OCI-LY7 (cell line): ENCODE data around the gene IGSF3. TPM values are rescaled to one million over a fixed set of nuclear protein-coding genes. Genes with fewer than 3 reads are reported as not detected.

Experiments
- BruUV-seq: library from RNA; stranded (reverse); fragments of 400-500 nt; replicated peaks from 2 replicates; lab custom pipeline; 2021; lab: Mats Ljungman, UMichigan
- CTCF ChIA-PET: fragments of 300-600 bp; sonication (Branson Sonifier 250); formaldehyde crosslinking; loops from one replicate; lab custom pipeline; 2022; ENCODE audit warnings: antibody characterized with exemption; ENCODE audit not compliant: unreplicated experiment; lab: Charles Lee
- POLR2A ChIA-PET: fragments of 300-600 bp; sonication (Branson Sonifier 250); formaldehyde crosslinking; loops from one replicate; lab custom pipeline; 2022; ENCODE audit warnings: antibody characterized with exemption; lab: Charles Lee
- DNase-seq: peaks from one replicate; pipeline ENCODE4 v3.0.0-alpha.2; 2015; ENCODE audit warnings: low spot score
- H2AFZ ChIP-seq: fragments of 200-600 bp; sonication (generic), shearing (Covaris generic); 2 replicates; pipeline ENCODE4 v1.6.1; 2014; ENCODE audit warnings: mild to moderate bottlenecking, antibody characterized with exemption, low read length, moderate library complexity
- H3K27ac ChIP-seq: fragments of 200-600 bp; sonication (generic); 2 replicates; pipeline ENCODE4 v1.5.1; 2014; ENCODE audit warnings: mixed run types, low read depth, mild to moderate bottlenecking, moderate library complexity, low read length, inconsistent platforms; ENCODE audit not compliant: poor library complexity, severe bottlenecking
- H3K36me3 ChIP-seq: fragments of 200-600 bp; sonication (generic); 2 replicates; pipeline ENCODE4 v1.6.1; 2014; ENCODE audit warnings: mild to moderate bottlenecking, antibody characterized with exemption, low read length, moderate library complexity, mixed read lengths; ENCODE audit not compliant: insufficient read depth
- H3K4me1 ChIP-seq: fragments of 200-600 bp; sonication (generic); 2 replicates; pipeline ENCODE4 v1.5.1; 2014; ENCODE audit warnings: mild to moderate bottlenecking, low read length; ENCODE audit not compliant: insufficient read depth, poor library complexity, severe bottlenecking
- H3K4me2 ChIP-seq: fragments of 200-600 bp; sonication (generic); 2 replicates; pipeline ENCODE4 v1.6.1; 2014; ENCODE audit warnings: mild to moderate bottlenecking, low read length
- H3K4me3 ChIP-seq: fragments of 200-600 bp; sonication (generic); 2 replicates; pipeline ENCODE4 v1.5.1; 2014; ENCODE audit warnings: mild to moderate bottlenecking, low read depth, low read length; ENCODE audit not compliant: poor library complexity, severe bottlenecking
- H3K79me2 ChIP-seq: fragments of 200-600 bp; sonication (generic); 2 replicates; pipeline ENCODE4 v1.6.1; 2016; ENCODE audit warnings: low read depth, mild to moderate bottlenecking, low read length, moderate library complexity, mixed read lengths; ENCODE audit not compliant: insufficient read depth
- H3K9me2 ChIP-seq: fragments of 200-600 bp; sonication (generic); 2 replicates; pipeline ENCODE4 v1.6.1; 2016; ENCODE audit warnings: mild to moderate bottlenecking, low read length, mixed read lengths; ENCODE audit not compliant: insufficient read depth
- H3K9me3 ChIP-seq: fragments of 200-600 bp; sonication (generic); 2 replicates; pipeline ENCODE4 v1.6.1; 2014; ENCODE audit warnings: mild to moderate bottlenecking, mixed run types, low read length, mixed read lengths
- H4K20me1 ChIP-seq: fragments of 200-600 bp; sonication (generic); 2 replicates; pipeline ENCODE4 v1.6.1; 2014; ENCODE audit warnings: mild to moderate bottlenecking, antibody characterized with exemption, low read length, moderate library complexity, mixed read lengths; ENCODE audit not compliant: insufficient read depth
- EZH2phosphoT487 ChIP-seq: fragments of 200-600 bp; sonication (generic); IDR thresholded peaks from 2 replicates; pipeline ENCODE4 v1.6.1; 2018; ENCODE audit warnings: low read depth, borderline replicate concordance, mild to moderate bottlenecking, mixed run types, antibody characterized with exemption, low read length, moderate library complexity, mixed read lengths
- intact Hi-C: fragments of 100-400 bp; cut with micrococcal nuclease; formaldehyde crosslinking; loops from one replicate; pipeline ENCODE4 v1.10.0; 2022; ENCODE audit not compliant: unreplicated experiment
- total RNA-seq, 2 experiments: library from RNA; depleted of rRNA in 1 of 2; stranded (reverse); fragments of >200 nt in 1 of 2; shearing (Covaris generic) in 1 of 2; gene quantifications; 2 replicates each; pipeline ENCODE4 v1.2.3, GENCODE V29; 2014 to 2022
- TF ChIP-seq, protein P1 (sequence below): fragments of 200-600 bp; sonication (generic); conservative IDR thresholded peaks from 2 replicates; pipeline ENCODE4 v1.5.1; 2014; ENCODE audit warnings: mild to moderate bottlenecking, antibody characterized with exemption, low read length, moderate library complexity, mixed read lengths

Gene IGSF3
- total RNA-seq, 2 experiments from 2014 or later = not detected

DNA sequence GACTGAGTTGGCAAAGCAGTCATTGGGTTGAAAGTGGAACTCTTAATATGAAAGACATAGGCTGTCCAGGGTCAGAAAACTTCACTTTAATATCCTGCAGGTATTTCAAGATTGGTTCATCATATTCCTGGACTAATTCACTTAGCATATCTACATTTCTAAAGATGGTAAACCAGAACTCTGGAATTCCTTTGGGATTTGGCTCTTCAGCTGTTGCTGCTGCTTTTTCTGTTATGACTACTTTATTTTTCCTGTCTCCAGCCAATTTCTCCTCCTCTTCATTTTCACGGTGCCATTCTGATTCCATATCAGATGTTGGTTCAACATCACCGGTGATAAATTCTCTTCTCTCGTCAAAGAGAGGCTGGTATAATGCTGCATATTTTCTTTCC is 134.1 kb downstream of the IGSF3 start:
- no peak overlapping the region for H3K4me3 ChIP-seq
- DNase-seq = no peak
- no peaks in the 10 kb centered on the region for H3K79me2 ChIP-seq
- no peaks in the 10 kb centered on the region for H3K4me1 ChIP-seq
- H3K9me2 ChIP-seq = no peaks in the 10 kb centered on the region
- no peaks in the 10 kb centered on the region for H3K36me3 ChIP-seq
- H3K9me3 ChIP-seq = no peaks in the 10 kb centered on the region
- POLR2A ChIA-PET = no interaction called here
- TF ChIP-seq, protein P1, sequence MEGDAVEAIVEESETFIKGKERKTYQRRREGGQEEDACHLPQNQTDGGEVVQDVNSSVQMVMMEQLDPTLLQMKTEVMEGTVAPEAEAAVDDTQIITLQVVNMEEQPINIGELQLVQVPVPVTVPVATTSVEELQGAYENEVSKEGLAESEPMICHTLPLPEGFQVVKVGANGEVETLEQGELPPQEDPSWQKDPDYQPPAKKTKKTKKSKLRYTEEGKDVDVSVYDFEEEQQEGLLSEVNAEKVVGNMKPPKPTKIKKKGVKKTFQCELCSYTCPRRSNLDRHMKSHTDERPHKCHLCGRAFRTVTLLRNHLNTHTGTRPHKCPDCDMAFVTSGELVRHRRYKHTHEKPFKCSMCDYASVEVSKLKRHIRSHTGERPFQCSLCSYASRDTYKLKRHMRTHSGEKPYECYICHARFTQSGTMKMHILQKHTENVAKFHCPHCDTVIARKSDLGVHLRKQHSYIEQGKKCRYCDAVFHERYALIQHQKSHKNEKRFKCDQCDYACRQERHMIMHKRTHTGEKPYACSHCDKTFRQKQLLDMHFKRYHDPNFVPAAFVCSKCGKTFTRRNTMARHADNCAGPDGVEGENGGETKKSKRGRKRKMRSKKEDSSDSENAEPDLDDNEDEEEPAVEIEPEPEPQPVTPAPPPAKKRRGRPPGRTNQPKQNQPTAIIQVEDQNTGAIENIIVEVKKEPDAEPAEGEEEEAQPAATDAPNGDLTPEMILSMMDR = no peak
- no peak for TF ChIP-seq EZH2phosphoT487
- H4K20me1 ChIP-seq = no peaks in the 10 kb centered on the region
- H2AFZ ChIP-seq = no peak overlapping the region
- no TSS peak for BruUV-seq
- intact Hi-C loops = no loop called here
- H3K4me2 ChIP-seq = no peak overlapping the region
- H3K27ac ChIP-seq = no peak overlapping the region
- CTCF ChIA-PET = no interaction called here

DNA sequence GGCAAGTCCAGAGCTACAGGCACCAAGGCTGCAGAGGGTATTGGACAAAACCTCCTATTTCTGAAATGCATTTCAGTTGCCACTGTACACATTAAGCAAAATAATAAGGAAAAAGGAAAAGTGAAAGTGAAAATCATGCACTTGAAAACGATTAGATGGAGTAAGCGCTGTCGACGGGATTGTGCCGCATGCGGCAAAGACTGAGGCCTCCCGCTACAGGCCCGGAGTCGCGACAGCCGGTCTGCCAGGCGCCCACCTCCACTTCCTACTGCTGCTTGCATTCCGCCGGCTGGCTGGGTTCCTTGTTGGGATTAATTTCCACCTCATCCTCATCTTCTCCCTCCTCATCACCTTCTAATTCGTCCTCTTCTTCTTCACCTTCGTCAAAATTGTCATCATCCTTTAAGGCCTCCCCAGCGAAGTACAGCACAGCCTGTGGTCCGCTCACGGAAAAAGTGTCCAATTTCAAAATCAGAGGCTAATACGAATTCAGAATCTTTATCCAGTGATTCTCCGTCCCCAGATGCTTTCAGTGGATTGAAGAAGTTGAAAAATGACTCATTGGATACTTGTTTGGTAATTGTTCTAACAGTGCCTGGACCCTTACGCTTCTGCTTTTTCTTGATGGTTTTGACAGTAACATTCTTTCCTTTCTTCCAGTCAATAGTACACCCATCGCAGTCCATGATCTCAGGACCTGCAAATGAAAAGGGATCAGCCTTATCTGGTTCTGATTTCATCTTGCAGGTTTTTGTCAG is 134.7 kb downstream of the IGSF3 start:
- no peak overlapping the region for H2AFZ ChIP-seq
- no TSS peak for BruUV-seq
- TF ChIP-seq, protein P1 = no peak
- TF ChIP-seq EZH2phosphoT487 = no peak
- H3K36me3 ChIP-seq = no peaks in the 10 kb centered on the region
- H3K79me2 ChIP-seq = no peaks in the 10 kb centered on the region
- H3K9me2 ChIP-seq = no peaks in the 10 kb centered on the region
- no peaks in the 10 kb centered on the region for H3K4me1 ChIP-seq
- intact Hi-C loops = no loop called here
- no peak overlapping the region for H3K4me2 ChIP-seq
- H4K20me1 ChIP-seq = no peaks in the 10 kb centered on the region
- no peaks in the 10 kb centered on the region for H3K9me3 ChIP-seq
- H3K4me3 ChIP-seq = no peak overlapping the region
- no peak overlapping the region for H3K27ac ChIP-seq
- ChIA-PET POLR2A (no interaction called here), CTCF (no interaction called here)
- DNase-seq = no peak

DNA sequence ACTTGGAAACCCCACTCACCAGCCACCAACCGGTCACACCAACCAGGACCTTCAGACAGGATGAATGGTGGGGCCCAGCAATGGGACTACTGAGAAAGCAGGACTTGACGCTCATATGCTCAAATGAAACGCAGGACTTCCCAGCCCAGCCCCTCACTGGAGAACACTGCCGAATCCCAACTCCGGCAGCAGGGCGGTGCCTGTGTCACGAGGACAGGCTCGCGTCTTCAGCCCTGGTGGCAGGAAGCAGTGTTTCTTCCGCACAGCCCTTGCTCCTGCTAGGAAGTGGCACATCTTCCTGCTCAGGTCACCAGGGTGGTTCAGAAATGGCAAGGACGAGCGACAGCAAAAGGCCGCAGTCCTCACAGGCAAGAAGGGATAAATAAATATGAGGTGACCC is 135.6 kb downstream of the IGSF3 start:
- TF ChIP-seq, protein P1 = no peak
- no peak for TF ChIP-seq EZH2phosphoT487

More for the DNA sequence above, 135.6 kb downstream of the IGSF3 start:
- Histone ChIP-seq H3K27ac (no peak overlapping the region), H3K4me1 (no peaks in the 10 kb centered on the region), H3K9me2 (no peaks in the 10 kb centered on the region), H4K20me1 (no peaks in the 10 kb centered on the region), H3K4me3 (no peak overlapping the region), H3K79me2 (no peaks in the 10 kb centered on the region), H3K9me3 (no peaks in the 10 kb centered on the region), H3K4me2 (no peak overlapping the region), H2AFZ (no peak overlapping the region), H3K36me3 (no peaks in the 10 kb centered on the region)
- ChIA-PET POLR2A (no interaction called here), CTCF (no interaction called here)
- intact Hi-C loops = no loop called here
- DNase-seq = no peak
- no TSS peak for BruUV-seq
